ENCODE measurements around the gene SLC7A7. TPM values are rescaled to one million over a fixed set of nuclear protein-coding genes. Genes with fewer than 3 reads are reported as not detected.
A peak's percentile ranks its signal among the peaks of the same experiment; 100 is the strongest.
"Not testable (repeated sequence)": the region's sequence is repeated elsewhere in the genome, so short reads cannot be mapped to it uniquely, and the experiment has no call there.

The SLC7A7 gene
- total and polyA plus RNA-seq, 5 donors from 2014 or later: 0.21 to 0.61 (median 0.50) TPM; not detected in 1

DNA sequence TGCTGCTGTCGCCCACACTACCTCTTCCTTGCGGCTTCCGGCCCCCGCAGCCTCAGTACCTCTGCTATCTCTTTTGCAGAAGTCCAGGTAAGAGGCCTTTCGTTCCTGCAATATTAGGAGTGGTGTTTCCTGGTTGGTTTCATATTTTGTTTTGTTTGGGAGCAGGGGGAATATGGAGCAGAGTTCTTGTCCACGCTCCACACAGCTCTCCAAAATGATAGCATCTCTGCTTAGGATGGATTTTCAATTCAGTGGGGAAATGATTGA, 48.0 kb downstream of the SLC7A7 start:
- H3K9me3 Mint-ChIP-seq: peaks cover 0 to 4% (median 0%) of the 10 kb centered on the region in 7 donors

DNA sequence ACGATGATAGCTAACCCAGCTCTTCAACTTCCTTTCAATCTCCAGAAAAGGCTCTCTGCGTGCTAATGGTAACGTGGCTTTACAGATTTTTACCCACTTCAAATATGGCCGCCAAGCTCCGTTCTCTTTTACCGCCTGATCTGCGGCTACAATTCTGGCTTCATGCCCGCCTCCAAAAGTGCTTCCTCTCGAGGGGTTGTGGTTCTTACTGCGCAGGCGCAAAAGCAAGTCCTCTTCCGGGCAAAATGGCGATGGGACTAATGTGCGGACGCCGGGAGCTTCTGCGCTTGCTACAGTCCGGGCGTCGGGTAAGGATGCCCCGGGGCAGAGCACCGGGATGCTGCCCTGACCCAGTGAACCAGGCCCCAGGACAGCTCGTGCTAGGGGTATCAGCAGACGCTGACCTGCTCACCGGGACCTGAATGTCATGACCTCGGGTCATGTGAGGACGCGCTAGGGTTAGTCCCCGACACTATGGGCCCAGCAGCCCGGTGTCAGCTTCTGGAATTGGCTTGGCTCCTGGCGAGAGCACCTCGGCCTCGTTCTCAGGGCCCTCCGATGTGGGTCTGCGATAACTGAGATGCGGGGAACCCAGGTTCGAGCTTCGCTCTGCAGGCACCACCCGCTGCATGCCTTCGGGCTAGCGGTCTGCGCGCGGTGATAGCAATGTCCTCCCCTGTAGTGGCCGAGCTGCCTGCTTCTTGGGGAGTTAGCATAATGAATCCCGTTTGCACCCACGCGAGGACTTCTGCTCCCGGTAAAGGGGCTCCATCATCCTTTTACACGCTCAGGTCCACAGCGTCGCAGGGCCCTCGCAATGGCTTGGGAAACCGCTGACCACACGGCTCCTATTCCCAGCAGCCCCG, 48.5 kb downstream of the SLC7A7 start, which contains the start of gene OXA1L:
OXA1L (plus strand) TSS at position 232 of the 866 bp plus-strand sequence; CDS start at position 246, 14 bp downstream.
- H3K36me3 Mint-ChIP-seq: peaks cover 37% of the 10 kb centered on the region
- H3K4me1 Mint-ChIP-seq: peaks cover 16 to 38% (median 29%) of the 10 kb centered on the region in 4 donors
- ATAC-seq (ENCODE audit: low read depth in 2 of 2) (peak; percentile 91 to 92), DNase-seq (peak; percentile 95 to 98 (median 98))
- peaks cover 23% of the 10 kb centered on the region for H3K4me1 ChIP-seq (ENCODE audit: control insufficient read depth, insufficient read depth, low read length, poor library complexity, severe bottlenecking)
- H3K27ac ChIP-seq (ENCODE audit: insufficient read depth, low read length, poor library complexity, severe bottlenecking): peak within 1 kb of the TSS; percentile 83
- no peaks in the 10 kb centered on the region for H3K27me3 ChIP-seq (ENCODE audit: control insufficient read depth, insufficient read depth, low read length)
- no peaks in the 10 kb centered on the region for H3K27me3 Mint-ChIP-seq
- H3K27ac Mint-ChIP-seq: peak within 1 kb of the TSS; percentile 96 to 99 (median 97)
- peak within 1 kb of the TSS; percentile 92 to 96 (median 94) for H3K4me3 Mint-ChIP-seq
- H3K4me3 ChIP-seq (ENCODE audit: low read depth, low read length): peak within 1 kb of the TSS; percentile 94
- no peaks in the 10 kb centered on the region for H3K9me3 ChIP-seq (ENCODE audit: control insufficient read depth in 2 of 2, low read length in 2 of 2)
- peaks cover 30% of the 10 kb centered on the region for H3K36me3 ChIP-seq (ENCODE audit: control insufficient read depth, insufficient read depth, low read length)
- H3K9me3 Mint-ChIP-seq: peaks cover 0 to 7% (median 1%) of the 10 kb centered on the region in 7 donors

More for the DNA sequence above, 48.0 kb downstream of the SLC7A7 start:
- H3K27ac Mint-ChIP-seq: peak overlapping the region; percentile 79 to 96 (median 92)
- DNase-seq (peak in 1 of 3 donors; percentile 28), ATAC-seq (ENCODE audit: low read depth in 2 of 2) (no peak)
- peak overlapping the region; percentile 92 to 96 (median 94) for H3K4me3 Mint-ChIP-seq
- H3K27ac ChIP-seq (ENCODE audit: insufficient read depth, low read length, poor library complexity, severe bottlenecking): peak overlapping the region; percentile 83
- H3K27me3 ChIP-seq (ENCODE audit: control insufficient read depth, insufficient read depth, low read length): no peaks in the 10 kb centered on the region
- peak overlapping the region; percentile 94 for H3K4me3 ChIP-seq (ENCODE audit: low read depth, low read length)
- H3K27me3 Mint-ChIP-seq: no peaks in the 10 kb centered on the region
- peaks cover 34% of the 10 kb centered on the region for H3K36me3 ChIP-seq (ENCODE audit: control insufficient read depth, insufficient read depth, low read length)
- H3K4me1 Mint-ChIP-seq: peaks cover 16 to 38% (median 29%) of the 10 kb centered on the region in 4 donors
- no peaks in the 10 kb centered on the region for H3K9me3 ChIP-seq (ENCODE audit: control insufficient read depth in 2 of 2, low read length in 2 of 2)
- peaks cover 23% of the 10 kb centered on the region for H3K4me1 ChIP-seq (ENCODE audit: control insufficient read depth, insufficient read depth, low read length, poor library complexity, severe bottlenecking)
- peaks cover 39% of the 10 kb centered on the region for H3K36me3 Mint-ChIP-seq

DNA sequence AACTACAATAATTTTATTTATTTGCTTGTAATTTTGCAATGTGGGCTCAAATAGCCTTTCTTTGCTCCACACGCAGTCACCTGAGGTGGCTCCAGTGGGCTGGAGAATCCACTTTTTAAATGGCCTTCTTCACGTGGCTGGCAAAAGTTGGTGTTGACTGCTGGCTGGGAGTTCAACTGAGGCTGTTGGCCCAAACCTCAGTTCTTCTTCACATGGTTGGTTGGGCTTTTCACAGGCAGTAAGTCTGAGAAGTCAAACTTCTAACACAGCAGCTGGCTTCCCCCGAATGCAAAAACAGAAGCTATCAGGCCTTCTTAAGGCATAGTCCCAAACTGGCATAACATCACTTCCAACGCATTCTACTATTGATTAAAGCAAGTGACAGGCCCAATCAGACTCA, 50.9 kb downstream of the SLC7A7 start:
- Histone ChIP-seq H3K27ac (ENCODE audit: insufficient read depth, low read length, poor library complexity, severe bottlenecking) (no peak overlapping the region), H3K36me3 (ENCODE audit: control insufficient read depth, insufficient read depth, low read length) (peaks cover 7% of the 10 kb centered on the region), H3K4me1 (ENCODE audit: control insufficient read depth, insufficient read depth, low read length, poor library complexity, severe bottlenecking) (peaks cover 23% of the 10 kb centered on the region), H3K9me3 (ENCODE audit: control insufficient read depth in 2 of 2, low read length in 2 of 2) (no peaks in the 10 kb centered on the region), H3K27me3 (ENCODE audit: control insufficient read depth, insufficient read depth, low read length) (no peaks in the 10 kb centered on the region), H3K4me3 (ENCODE audit: low read depth, low read length) (no peak overlapping the region)
- ATAC-seq (ENCODE audit: low read depth in 2 of 2) (no peak), DNase-seq (no peak)
- Mint-ChIP-seq H3K4me1 (peaks cover 14 to 35% (median 26%) of the 10 kb centered on the region in 4 donors), H3K4me3 (no peak overlapping the region), H3K27ac (no peak overlapping the region), H3K36me3 (peaks cover 14% of the 10 kb centered on the region), H3K27me3 (no peaks in the 10 kb centered on the region), H3K9me3 (peaks cover 0 to 16% (median 1%) of the 10 kb centered on the region in 7 donors)

DNA sequence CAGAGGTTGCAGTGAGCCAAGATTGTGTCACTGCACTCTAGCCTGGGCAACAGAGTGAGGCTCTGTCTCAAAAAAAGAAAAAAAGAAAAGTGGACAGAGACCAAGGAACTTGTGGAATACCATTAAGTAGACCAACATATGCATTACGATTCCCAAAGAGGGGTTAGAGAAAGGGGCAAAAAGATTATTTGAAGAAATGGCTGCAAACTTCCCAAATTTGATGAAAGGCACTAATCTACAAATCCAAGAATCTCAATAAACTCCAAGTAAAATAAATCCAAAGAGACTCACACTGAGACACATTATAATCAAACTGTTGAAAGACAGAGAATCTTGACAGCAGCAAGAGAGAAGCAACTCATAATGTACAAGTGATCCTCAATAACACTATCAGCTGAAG, 53.5 kb downstream of the SLC7A7 start:
- H3K27me3 ChIP-seq (ENCODE audit: control insufficient read depth, insufficient read depth, low read length): no peaks in the 10 kb centered on the region
- H3K4me1 ChIP-seq (ENCODE audit: control insufficient read depth, insufficient read depth, low read length, poor library complexity, severe bottlenecking): peaks cover 4% of the 10 kb centered on the region
- H3K27ac ChIP-seq (ENCODE audit: insufficient read depth, low read length, poor library complexity, severe bottlenecking): no peak overlapping the region
- Mint-ChIP-seq H3K27ac (no peak overlapping the region), H3K27me3 (no peaks in the 10 kb centered on the region), H3K9me3 (peaks cover 0 to 16% (median 1%) of the 10 kb centered on the region in 7 donors), H3K4me1 (peaks cover 6 to 14% (median 6%) of the 10 kb centered on the region in 4 donors), H3K36me3 (peaks cover 6% of the 10 kb centered on the region), H3K4me3 (peak overlapping the region in 1 of 4 donors; percentile 32)
- H3K4me3 ChIP-seq (ENCODE audit: low read depth, low read length): no peak overlapping the region
- no peaks in the 10 kb centered on the region for H3K9me3 ChIP-seq (ENCODE audit: control insufficient read depth in 2 of 2, low read length in 2 of 2)
- H3K36me3 ChIP-seq (ENCODE audit: control insufficient read depth, insufficient read depth, low read length): no peaks in the 10 kb centered on the region
- DNase-seq (no peak), ATAC-seq (ENCODE audit: low read depth in 2 of 2) (no peak)

DNA sequence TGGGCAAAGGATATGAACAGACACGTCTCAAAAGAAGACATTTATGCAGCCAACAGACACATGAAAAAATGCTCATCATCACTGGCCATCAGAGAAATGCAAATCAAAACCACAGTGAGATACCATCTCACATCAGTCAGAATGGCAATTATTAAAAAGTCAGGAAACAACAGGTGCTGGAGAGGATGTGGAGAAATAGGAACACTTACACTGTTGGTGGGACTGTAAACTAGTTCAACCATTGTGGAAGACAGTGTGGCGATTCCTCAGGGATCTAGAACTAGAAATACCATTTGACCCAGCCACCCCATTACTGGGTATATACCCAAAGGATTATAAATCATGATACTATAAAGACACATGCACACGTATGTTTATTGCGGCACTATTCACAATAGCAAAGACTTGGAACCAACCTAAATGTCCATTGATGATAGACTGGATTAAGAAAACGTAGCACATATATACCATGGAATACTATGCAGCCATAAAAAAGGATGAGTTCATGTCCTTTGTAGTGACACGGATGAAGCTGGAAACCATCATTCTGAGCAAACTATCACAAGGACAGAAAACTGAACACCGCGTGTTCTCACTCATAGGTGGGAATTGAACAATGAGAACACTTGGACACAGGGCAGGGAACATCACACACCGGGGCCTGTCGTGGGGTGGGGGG, 57.1 kb downstream of the SLC7A7 start:
- not testable (repeated sequence) for H3K4me1 ChIP-seq (ENCODE audit: control insufficient read depth, insufficient read depth, low read length, poor library complexity, severe bottlenecking); H3K9me3 ChIP-seq (ENCODE audit: control insufficient read depth in 2 of 2, low read length in 2 of 2); H3K36me3 ChIP-seq (ENCODE audit: control insufficient read depth, insufficient read depth, low read length); H3K4me3 Mint-ChIP-seq; DNase-seq; H3K36me3 Mint-ChIP-seq; ATAC-seq (ENCODE audit: low read depth in 2 of 2); H3K27me3 Mint-ChIP-seq; H3K27ac Mint-ChIP-seq; H3K27me3 ChIP-seq (ENCODE audit: control insufficient read depth, insufficient read depth, low read length); H3K4me1 Mint-ChIP-seq; H3K27ac ChIP-seq (ENCODE audit: insufficient read depth, low read length, poor library complexity, severe bottlenecking); H3K4me3 ChIP-seq (ENCODE audit: low read depth, low read length)
- H3K9me3 Mint-ChIP-seq: peaks cover 0 to 16% (median 0%) of the 10 kb centered on the region in 7 donors

DNA sequence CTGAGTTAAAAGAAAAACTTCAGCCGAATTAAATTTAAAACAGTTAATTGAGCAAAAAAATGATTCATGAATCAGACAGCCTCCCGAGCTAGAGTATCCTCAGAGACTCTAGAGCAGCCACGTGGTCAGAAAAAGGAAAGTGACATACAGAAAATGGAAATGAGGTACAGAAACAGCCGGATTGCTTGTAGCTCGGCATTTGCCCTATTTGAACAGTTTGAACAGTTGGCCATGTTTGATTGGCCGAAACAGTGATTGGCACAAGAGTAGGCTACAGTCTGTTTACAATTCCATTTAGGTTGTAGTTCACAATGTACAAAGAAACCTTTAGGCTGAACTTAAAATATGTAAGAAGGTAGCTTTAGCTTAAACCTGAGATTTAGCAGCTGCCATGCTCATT, 61.6 kb downstream of the SLC7A7 start:
- no peak overlapping the region for H3K27ac Mint-ChIP-seq
- Histone ChIP-seq H3K27me3 (ENCODE audit: control insufficient read depth, insufficient read depth, low read length) (no peaks in the 10 kb centered on the region), H3K4me1 (ENCODE audit: control insufficient read depth, insufficient read depth, low read length, poor library complexity, severe bottlenecking) (no peaks in the 10 kb centered on the region), H3K9me3 (ENCODE audit: control insufficient read depth in 2 of 2, low read length in 2 of 2) (no peaks in the 10 kb centered on the region), H3K36me3 (ENCODE audit: control insufficient read depth, insufficient read depth, low read length) (no peaks in the 10 kb centered on the region), H3K27ac (ENCODE audit: insufficient read depth, low read length, poor library complexity, severe bottlenecking) (no peak overlapping the region), H3K4me3 (ENCODE audit: low read depth, low read length) (no peak overlapping the region)
- peaks cover 0 to 1% (median under 1%) of the 10 kb centered on the region in 4 donors for H3K4me1 Mint-ChIP-seq
- DNase-seq: no peak
- H3K4me3 Mint-ChIP-seq: no peak overlapping the region
- no peak for ATAC-seq (ENCODE audit: low read depth in 2 of 2)
- no peaks in the 10 kb centered on the region for H3K36me3 Mint-ChIP-seq
- H3K9me3 Mint-ChIP-seq: no peaks in the 10 kb centered on the region
- peaks cover 18% of the 10 kb centered on the region for H3K27me3 Mint-ChIP-seq

DNA sequence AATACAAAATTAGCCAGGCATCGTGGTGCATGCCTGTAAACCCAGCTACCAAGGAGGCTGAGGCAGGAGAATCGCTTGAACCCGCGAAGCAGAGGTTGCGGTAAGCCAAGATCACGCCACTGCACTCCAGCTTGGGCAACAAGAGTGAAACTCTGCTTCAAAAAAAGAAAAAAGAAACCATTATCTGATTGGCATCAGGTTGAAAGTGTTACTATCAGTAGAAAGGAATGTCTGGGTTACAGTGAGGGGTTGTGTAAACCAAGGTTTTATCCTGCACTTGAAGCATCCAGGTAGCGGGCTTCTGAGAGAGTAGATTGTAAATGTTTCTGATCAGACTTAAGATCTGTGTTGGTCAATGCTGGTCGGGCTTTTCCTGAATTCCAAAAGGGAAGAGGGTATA, 62.8 kb downstream of the SLC7A7 start:
- Mint-ChIP-seq H3K27me3 (peaks cover 28% of the 10 kb centered on the region), H3K9me3 (no peaks in the 10 kb centered on the region), H3K36me3 (no peaks in the 10 kb centered on the region), H3K4me1 (peaks cover 0 to 8% (median 2%) of the 10 kb centered on the region in 4 donors), H3K4me3 (no peak overlapping the region), H3K27ac (no peak overlapping the region)
- DNase-seq: no peak
- Histone ChIP-seq H3K36me3 (ENCODE audit: control insufficient read depth, insufficient read depth, low read length) (no peaks in the 10 kb centered on the region), H3K27me3 (ENCODE audit: control insufficient read depth, insufficient read depth, low read length) (no peaks in the 10 kb centered on the region), H3K27ac (ENCODE audit: insufficient read depth, low read length, poor library complexity, severe bottlenecking) (no peak overlapping the region), H3K4me3 (ENCODE audit: low read depth, low read length) (no peak overlapping the region), H3K9me3 (ENCODE audit: control insufficient read depth in 2 of 2, low read length in 2 of 2) (no peaks in the 10 kb centered on the region), H3K4me1 (ENCODE audit: control insufficient read depth, insufficient read depth, low read length, poor library complexity, severe bottlenecking) (no peaks in the 10 kb centered on the region)
- ATAC-seq (ENCODE audit: low read depth in 2 of 2): no peak
